SK-N-DZ (cell line): ENCODE data around the gene LLCFC1. TPM values are rescaled to one million over a fixed set of nuclear protein-coding genes. Genes with fewer than 3 reads are reported as not detected.

ENCODE experiments used
- DNase-seq: peaks from one replicate; pipeline ENCODE4 v3.0.0-alpha.2; 2015; ENCODE audit warnings: low spot score
- polyA plus RNA-seq, 2 experiments: library from polyadenylated mRNA; depleted of rRNA; stranded (reverse); fragments of >200 nt; gene quantifications; 2 replicates each; pipeline ENCODE4 v1.2.3, GENCODE V29; 2014

LLCFC1 gene
- polyA plus RNA-seq (2014; cell fraction: cytosol; rRNA removed) = not detected in 2 replicates
- not detected in 2 replicates for polyA plus RNA-seq (2014; cell fraction: nucleus; rRNA removed)

DNA sequence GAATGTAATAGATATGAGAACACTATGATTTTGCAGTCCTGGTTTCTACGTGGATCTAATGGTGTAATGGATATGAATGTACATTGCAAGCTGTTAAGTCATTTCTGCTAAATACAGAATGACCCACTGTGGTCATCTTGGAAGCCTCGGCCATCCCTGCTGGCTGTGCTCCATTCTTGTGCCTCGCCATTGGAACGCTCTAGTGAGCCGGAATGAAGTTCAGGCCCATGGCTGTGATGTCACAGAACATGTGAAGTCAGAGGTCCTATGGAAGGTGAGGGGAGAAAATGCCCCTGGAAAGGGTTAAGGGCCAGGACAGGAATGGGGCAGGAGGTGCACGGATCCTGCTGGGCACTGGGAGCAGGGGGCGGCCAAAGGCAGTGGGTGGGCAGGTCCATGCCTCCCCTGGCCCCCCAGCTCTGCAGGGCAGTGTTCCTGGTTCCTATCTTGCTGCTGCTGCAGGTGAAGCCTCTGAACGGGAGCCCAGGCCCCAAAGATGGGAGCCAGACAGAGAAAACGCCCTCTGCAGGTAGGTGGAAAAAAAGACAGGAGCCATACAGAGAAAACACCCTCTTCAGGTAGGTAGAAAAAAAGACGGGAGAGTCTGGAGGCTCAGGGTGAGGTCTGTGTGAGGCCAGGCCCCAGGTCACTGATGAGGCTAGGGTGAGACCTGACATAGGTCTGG, at the start of gene LLCFC1:
Gene LLCFC1 (plus strand): TSS at position 259 of the 685 bp plus-strand sequence. CDS start 138 bp downstream, at position 397.
- DNase-seq = no peak

DNA sequence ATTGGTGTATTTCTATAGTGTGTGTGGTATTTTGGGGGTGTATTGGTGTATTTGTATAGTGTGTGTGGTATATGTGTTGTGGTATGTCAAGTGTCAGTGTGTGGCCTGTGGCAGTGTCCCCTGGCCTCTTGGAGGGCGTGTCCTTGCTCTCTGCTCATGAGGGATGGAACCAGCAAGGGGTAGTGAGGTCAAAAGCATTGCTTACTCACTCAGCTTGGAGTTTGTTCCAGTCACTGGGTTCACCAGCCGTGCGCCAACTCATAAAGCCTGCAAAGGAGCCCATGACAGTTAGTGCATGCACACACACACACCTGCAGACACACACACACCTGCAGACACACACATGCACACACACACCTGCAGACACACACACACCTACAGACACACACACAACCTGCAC, 49.5 kb upstream of the LLCFC1 start:
- no peak for DNase-seq

DNA sequence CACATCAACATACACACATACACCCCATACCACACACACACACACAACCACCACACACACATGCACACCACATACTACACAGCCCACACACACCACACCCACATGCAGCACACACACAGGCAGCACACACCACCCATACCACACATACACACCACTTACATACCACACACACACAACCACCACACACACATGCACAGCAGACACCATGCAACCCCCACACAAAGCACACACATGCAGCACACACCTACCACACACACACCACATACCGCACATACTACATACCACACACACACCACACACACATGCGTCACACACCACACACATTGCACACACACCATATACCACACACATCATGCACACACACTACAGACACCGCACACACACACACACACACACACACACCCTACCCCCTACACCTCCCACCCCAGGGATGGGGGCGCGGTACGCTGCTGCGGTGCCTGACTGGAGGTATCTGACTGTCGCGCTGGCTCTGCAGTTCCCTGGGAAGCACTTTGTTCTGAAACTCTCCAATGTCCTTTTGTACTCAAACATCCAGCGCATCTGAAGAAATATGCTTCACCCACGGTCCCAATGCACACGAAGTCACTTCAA, 48.3 kb upstream of the LLCFC1 start:
- DNase-seq = no peak

DNA sequence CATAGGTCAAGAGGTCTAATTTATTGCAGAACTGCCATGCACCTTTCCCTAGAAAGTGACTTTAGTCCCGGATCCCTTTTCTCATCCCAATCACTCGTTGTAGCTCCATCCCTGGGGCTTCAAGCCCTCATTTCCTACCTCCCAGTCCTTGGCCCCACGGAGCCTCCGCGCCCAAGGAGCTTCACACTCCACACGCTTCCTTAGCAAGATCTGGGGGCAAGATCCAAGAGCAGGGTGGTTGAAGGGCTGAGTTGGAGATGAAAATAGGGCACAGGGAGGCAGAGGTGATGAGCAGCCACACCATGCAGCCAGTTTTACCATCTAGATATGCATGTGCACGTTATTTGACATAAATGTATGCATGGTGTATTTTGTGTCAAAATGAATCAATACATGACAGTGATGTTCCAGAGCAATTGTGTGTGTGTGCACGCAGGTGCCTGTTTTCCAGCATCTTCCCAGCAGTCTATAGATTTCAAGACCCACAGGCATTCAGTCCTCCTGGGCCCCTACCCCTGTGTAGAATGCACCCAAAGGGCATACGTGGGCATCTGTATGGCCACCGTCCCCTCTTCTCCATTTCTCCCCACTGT, 47.7 kb upstream of the LLCFC1 start:
- no peak for DNase-seq

DNA sequence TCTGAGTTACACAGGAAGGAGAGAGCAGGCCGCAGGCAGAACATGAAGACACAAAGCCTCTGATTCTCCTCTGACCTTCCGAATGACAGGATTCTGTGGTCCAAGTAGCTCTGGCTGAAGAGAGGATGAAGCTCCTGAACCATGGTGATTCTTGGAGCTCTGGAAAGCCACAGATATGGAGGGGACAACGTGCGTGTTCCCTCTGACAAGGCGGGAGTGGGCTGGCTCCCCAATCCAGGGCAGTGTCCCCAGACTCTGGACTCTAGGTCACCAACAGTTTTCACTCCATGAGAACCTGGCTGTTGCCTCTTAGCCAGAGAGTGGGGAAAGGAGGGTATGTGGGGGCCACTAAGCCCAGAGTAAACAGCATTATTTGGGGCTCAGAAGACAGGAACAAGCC, 46.3 kb upstream of the LLCFC1 start:
- DNase-seq = no peak

DNA sequence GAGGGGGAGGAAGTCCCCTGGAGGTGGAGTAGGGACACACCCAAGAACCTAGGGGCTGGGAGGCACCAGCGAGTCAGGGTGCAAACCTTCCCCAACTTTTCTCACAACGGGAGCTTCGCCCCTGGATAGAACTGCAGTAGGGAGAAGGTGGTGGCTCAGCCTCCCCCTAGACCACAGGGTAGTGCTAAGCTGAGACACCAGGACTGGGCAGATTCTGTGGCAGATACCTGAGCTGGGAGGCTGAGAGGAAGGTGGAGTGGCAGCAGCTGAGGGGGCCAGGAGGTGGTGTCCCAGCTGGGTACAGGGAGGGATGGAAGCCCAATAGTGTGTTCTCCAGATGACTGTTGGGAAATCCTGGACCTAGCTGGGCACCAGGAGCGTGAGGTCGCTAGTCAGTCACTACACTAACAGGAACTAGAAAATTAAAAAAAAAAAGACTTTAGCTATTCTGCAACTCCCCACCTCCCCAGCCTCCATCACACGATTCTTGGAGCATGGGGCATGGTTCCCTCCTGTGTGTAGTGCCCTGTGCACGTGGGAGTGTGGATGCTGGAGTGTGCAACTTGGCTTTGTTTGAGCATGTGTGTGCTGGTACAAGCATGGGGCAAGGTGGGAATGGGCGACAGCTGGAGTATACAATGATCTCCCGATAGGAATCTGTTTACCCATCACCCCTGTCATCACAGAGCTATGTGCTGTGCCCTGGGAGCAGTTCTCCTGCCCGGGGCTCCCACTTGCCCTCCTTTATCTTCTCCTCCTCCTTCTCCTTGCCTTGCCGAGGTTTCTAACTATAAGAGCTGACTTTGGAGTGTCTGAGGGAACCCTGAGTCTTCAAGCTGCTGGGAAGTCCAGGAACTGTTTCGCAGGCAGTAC, 44.9 kb upstream of the LLCFC1 start:
- no peak for DNase-seq

DNA sequence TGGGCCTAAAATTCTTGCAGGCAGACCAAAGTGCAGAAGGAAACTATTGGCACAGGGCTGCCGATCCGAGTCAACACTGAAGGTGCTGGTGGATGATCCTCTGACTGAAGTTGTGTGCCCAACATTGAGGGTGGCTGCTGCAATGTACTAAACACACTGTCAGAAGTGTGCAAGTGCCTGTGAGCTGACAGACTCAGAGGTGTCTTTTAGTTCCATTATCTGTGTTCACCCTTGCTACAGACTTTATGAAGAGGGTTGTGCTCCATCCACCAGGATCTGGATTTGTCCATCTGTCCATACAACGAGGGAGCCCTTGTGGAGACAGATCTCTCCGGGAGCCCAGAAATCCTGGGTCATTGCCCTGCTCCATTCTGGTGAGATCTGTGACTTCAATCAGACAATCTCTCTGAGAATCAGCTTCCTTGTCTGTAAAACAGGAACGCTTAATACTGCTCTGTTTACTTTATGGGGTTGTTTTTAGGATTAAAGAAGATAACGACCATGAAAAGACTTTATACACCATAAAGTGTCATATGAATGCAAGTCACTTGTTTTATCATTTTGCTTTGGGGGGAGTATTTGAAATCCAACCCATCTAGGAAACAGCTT, 44.2 kb upstream of the LLCFC1 start:
- DNase-seq = no peak

DNA sequence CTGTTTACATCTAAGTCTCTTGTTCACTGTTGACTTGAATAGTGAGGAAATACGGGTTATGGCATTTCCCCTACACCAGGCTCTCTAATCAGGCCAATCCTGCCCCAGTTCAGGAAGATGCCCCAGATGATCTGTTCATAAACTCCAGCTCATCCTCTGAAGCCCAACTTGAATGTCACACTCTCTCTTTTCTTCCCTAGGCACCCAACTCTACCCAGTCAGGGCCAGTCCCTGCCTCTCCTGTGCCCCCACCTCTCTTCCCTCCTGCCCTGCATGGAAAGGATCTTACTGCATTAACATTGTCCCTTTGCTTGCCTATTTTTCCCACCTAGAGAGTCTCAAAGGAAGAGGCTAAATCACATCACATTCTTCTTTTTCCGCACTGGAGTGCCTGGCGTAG, 43.1 kb upstream of the LLCFC1 start:
- no peak for DNase-seq

DNA sequence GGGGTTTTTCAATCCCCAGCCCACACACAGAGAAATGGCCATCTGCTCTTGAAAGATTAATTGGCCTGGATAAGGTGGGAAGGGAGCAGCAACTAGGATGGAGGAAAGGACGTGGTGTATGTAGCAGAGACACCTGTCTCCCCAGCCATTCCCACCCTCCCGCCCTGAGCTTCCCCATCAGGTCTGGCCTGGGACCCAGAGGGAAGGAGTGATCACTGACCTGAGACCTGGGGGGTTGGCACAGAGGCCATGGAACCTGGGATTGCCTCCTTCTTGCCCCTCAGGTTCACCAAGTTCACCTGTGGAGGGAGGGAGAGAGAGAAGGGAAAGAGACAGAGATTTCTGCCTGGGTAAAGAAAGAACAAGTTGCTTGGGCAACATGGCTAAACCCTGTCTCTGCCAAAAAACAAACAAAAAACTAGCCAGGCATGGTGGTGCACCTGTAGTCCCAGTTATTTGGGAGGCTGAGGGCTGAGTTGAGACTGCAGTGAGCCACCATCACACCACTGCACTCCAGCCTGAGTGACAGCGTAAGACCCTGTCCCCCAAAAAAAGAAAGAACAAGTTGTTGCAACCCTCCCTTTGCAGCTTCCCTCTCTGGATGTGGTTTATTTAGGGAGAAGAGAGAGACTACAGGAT, 42.4 kb upstream of the LLCFC1 start:
- DNase-seq = no peak

DNA sequence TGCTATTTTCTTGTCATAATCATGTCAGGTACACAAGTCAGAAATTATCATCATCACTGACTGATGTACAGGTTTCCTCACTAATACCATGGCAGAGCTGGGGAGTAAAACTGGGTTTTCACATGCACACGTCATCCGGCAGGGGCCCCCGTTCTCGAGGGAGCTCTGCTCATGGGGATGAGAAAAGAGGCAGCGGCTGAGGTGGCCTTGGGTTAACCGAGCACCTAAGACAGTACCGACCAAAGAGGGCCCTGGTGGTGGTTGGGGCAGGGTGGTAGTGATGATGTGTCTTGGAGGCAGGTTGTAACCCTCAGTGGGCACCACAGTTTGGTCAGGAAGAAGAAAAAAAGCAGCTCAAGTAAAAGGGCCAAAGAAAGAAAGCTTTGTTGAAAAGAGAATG, 41.6 kb upstream of the LLCFC1 start:
- DNase-seq = no peak

DNA sequence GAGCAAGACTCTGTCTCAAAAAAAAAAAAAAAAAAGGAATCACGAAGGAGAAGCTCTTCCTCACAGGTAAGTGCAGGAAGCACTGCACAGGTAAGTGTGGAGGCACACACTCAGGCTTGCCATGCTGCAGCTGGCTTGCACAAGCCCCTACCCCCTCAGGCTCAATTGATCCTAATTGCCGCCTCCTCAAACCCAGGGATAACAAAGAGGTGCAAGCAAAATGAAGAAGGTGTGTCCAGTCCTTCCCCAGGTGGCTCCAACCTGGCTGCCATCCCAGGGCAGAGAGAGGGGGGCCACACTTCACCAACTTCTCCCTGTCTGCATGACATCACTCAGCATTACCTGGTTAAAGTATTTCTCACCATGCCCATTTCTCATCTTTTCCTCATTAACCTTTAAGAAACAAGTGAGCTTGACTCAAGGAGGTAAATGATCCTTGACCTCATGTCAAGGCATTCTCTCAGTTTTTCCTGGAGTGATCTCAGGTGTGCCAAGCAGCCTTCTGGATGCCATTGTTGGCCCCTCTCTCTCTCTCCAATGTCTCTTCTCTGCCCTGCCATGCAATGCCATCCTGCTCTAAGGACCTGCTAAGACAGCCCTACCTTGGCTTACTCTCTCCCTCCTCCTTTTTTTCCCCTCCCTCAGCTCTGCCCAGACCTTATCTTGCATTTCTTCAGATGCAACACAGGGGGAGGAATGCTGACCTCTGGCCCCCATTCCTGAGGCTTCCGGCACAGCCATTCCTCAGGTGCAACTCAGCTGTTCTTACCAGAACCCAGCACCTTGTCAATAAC, 40.7 kb upstream of the LLCFC1 start:
- DNase-seq = no peak

DNA sequence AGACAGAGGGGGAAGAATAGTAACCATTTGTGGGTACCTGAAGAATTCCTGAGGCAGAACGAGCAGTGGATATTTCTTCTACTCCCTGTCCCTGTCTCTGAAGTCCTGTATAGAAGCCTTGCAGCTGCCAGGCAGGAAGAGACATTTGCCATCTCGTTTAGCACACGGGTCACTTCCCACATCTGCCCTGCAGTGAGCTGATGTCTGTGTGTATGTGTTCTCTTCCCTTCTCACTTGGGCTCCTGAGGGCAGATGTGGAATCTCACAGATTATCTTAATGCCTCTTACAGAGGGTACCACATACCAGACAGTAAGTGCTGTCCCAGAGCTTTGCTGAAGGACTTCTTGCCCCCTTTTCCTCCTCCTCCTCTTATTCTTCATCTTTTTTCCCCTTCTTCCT, 39.6 kb upstream of the LLCFC1 start:
- DNase-seq = no peak

DNA sequence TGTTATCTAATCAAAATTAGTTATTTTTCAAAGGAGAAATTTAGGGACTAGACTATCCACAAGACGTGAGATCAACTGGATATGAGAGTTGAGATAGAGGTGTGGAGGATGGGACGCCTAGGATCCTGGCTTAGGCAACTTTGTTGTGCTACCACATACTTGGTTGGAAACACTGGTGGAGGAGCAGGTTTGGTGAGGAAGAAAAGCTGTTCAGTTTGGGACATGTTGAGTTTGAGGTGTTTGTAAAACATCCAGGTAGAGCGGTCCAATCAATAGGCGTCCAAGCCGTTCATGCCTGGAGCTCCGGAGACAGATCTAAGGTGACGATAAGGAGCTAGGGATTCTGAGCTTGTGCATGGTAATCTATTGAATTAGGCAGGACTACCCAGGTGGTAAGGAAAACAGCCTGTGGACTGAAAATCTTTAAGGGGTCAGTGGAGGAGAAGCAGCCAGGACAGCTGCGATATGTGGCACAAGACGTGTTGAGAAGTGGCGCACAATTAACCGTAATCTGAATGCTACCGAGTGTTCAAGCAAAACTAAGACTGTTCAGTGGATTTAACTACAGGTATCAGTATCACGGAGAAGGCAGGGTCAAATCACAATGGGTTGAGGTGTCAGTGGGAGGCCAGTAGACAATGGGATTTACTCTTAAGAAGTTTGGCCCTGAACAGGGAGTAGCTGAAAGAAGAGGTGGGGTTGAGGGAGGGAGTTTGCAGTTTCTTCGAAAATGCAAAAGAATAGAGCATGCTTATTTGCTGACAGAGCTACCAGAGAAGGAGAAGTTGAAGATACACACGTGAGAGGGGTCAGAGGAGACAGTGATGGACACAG, 37.6 kb upstream of the LLCFC1 start:
- no peak for DNase-seq

DNA sequence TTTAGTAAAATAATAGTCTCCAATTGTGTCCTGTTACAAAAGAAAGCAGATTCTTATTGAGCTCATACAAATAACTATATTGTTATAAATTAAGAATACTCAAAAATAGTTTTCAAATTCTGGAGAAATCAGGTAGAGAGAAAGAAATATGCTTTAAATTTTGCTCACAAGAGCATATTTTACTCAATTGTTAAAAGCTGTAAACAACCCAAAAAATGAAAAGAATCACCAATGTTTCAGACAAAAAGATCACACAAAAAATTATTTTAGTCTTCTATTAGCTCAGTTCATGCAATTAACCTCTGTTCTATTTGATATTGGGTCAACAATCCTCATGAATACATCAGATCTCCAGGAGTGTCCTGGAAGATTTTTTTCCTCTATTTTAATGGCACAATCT, 35.2 kb upstream of the LLCFC1 start:
- DNase-seq = no peak

DNA sequence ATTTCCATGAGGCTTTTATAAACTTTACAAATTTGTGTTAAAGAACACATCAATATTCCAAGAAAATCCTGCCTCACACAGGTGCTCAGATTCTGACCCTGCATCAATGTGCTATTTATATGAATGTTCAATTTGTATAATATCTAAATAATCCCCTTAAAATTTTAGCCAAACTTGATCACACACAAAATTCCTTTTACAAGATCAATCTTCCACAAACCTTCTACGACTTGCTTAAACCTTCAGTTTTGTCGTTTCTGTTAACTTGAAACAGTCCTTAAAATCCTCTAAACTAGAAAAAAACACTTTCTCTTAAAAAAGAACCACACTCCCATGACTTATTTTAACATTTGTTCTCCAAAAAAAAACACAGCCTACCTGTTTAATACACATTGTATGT, 33.5 kb upstream of the LLCFC1 start:
- DNase-seq = no peak

DNA sequence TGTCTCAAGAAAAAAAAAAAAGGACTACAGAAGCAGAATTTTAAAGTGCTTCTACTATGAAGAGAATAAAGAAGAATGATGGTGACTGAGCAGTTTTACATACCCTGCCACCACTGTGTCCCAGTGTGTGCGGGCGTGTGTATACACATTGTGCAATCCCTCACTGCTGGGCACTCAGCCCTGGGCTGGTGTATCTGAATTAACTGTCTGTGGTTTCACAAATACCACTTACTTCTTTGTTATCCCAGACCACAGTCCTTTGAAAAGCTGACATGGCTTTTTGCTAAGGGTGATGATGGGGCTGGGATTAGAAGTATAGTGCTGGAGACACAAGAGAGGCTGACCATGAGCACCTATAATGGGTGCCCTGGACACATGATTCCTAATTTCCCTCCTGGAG, 32.6 kb upstream of the LLCFC1 start:
- no peak for DNase-seq

DNA sequence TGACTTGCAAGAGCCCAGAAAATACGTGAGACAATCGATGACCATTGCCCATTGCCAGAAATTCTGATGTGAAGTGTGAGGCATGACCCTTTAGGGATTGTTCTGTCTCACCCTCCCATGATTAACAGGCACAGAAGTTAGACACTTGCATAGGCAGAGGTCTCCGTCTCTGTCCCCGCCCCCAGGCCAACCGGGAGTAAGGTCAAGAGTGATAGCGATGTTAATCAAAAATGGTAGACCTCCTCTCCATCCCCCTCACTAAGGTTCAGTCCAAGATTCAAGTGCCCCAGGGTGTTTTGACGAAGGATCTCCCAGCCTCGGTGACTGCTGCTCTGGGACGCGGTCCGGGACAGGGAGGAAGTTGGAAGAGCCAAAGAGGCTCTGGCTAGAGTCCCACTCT, 31.0 kb upstream of the LLCFC1 start:
- DNase-seq = no peak

DNA sequence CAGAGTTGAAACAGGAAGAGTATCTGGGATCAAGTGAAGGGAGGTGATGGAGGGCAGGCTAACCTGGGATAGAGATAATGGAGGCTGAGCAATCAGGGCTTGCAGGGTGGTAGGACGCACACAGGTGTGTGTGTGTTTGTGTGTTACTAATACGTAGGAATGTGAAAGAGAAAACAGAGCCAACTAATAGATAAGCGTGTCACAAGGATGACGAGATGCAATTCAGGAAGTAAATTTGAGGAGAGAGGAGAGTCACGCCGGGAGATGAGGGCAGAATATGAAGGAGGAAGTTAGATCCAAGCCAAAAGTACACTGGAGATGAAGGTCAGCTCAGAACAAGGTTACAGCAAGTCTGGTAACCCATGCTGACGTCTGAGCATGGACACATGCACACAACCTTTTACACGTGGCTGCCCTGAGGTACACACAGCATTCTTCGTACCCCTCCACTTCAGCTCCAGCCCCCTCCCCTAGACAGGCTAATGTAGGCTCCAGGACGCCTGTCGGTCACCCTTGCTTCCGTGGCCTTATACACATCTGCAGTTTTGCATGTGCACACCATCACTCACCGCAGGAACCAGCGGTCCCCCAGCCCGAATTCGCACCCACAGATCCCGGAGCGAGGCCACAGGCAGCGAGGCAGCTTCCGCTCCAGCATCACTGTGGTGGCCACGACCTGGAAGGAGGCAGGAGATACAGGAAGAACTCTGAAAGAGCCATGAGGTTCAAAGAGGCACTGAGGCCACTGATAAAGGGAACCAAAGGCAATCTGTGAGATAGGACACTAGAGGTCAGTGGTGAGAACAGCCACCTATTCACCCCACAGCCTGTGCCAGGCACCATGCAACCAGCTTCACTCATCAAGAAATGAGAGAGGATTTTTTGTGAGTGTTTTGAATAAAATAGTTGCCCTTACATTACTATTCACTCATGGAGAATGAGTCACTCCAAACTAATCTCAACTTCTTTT, 30.1 kb upstream of the LLCFC1 start:
- DNase-seq = no peak
